Uterus (tissue), 4 donors: ENCODE data around the gene MEIS1. TPM values are rescaled to one million over a fixed set of nuclear protein-coding genes. Genes with fewer than 3 reads are reported as not detected.

ENCODE experiments used
- DNase-seq, 2 donors: peaks; one replicate each; pipeline ENCODE4 v3.0.0-alpha.2; 2019 to 2020
- H3K27ac ChIP-seq, 2 donors: fragments of 200-600 bp; sonication (generic); 1 replicate in 1 of 2; 2 replicates in 1 of 2; pipeline ENCODE4 v1.5.1; 2016 to 2018
- H3K27me3 ChIP-seq, 2 donors: fragments of 200-600 bp; sonication (generic); one replicate each; pipeline ENCODE4 v1.5.1; 2018 to 2019; ENCODE audit warnings: control low read depth in 1 of 2
- H3K36me3 ChIP-seq, 2 donors: fragments of 200-600 bp; sonication (generic); one replicate each; pipeline ENCODE4 v1.5.1; 2019; ENCODE audit warnings: control low read depth in 1 of 2
- H3K4me1 ChIP-seq, 2 donors: fragments of 200-600 bp; sonication (generic); one replicate each; pipeline ENCODE4 v1.5.1; 2018 to 2019; ENCODE audit warnings: control low read depth in 1 of 2
- H3K4me3 ChIP-seq, 2 donors: fragments of 200-600 bp; sonication (generic); 1 replicate in 1 of 2; 2 replicates in 1 of 2; pipeline ENCODE4 v1.5.1; 2018 to 2019; ENCODE audit warnings: mild to moderate bottlenecking in 1 of 2
- H3K9me3 ChIP-seq, 2 donors: fragments of 200-600 bp; sonication (generic); one replicate each; pipeline ENCODE4 v1.5.1; 2019; ENCODE audit warnings: control low read depth in 1 of 2
- POLR2A ChIP-seq, 2 donors: fragments of 450-650 bp; IDR thresholded peaks; one replicate each; pipeline ENCODE4 v1.6.1; 2016; ENCODE audit warnings: antibody characterized with exemption in 2 of 2, mild to moderate bottlenecking in 1 of 2, moderate library complexity in 1 of 2
- intact Hi-C: fragments of 100-400 bp; cut with DNase I; formaldehyde crosslinking; loops from one replicate; pipeline ENCODE4 v1.15.1; 2023; ENCODE audit warnings: low total_unique reads
- total RNA-seq, 4 donors: library from RNA; depleted of rRNA in 3 of 4; stranded (reverse); fragments of >200 nt in 3 of 4; gene quantifications; one replicate each; pipeline versions ENCODE4 v1.1.0 to v1.2.4, GENCODE V29; 2014 to 2023
- TF ChIP-seq, protein P1 (sequence below), 4 experiments: fragments of 200-600 bp in 2 of 4; fragments of 450-650 bp in 2 of 4; sonication (generic) in 2 of 4; IDR thresholded peaks; one replicate each; pipeline ENCODE4 v1.5.1; 2016 to 2019; ENCODE audit warnings: antibody characterized with exemption in 4 of 4, mild to moderate bottlenecking in 2 of 4, moderate library complexity in 1 of 4
- donor health status: DM: yes; HTN: yes; CAD: no.

The MEIS1 gene
- total RNA-seq, 4 donors from 2014 or later, result 110 to 418 (median 233) TPM

DNA sequence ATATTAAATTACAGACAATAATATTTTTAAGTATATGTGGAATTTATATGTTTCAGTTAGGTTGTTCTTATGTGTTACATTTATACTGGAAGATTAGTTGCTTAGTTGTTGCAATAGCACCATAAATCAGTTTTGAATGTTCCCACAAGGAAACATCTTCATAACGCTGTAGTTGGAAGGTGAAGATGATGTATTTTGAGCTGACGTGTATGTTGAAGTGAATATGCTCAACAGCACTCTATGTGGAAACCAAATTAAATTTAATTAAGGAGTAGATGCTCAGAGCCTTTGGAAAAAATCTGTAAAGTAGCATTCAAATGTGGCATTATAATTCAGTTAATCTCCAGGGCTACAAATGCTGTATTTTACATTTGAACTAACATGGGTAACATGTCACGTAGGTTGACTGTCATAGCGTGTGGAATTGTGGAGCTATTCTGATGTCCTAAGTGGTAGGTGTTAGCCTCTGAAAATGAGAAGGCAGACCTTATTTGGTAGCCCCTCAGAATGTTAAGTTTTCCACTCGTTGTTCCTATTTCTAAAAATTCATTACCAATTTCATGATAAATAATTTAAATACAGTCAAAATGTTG lies 88.5 kb downstream of the MEIS1 start:
- H3K27me3 ChIP-seq, result no peaks in the 10 kb centered on the region
- no peak overlapping the region for H3K4me3 ChIP-seq
- no peak for DNase-seq
- H3K27ac ChIP-seq, result no peak overlapping the region
- peaks cover 4 to 20% of the 10 kb centered on the region in 2 donors for H3K4me1 ChIP-seq
- TF ChIP-seq, protein P1, sequence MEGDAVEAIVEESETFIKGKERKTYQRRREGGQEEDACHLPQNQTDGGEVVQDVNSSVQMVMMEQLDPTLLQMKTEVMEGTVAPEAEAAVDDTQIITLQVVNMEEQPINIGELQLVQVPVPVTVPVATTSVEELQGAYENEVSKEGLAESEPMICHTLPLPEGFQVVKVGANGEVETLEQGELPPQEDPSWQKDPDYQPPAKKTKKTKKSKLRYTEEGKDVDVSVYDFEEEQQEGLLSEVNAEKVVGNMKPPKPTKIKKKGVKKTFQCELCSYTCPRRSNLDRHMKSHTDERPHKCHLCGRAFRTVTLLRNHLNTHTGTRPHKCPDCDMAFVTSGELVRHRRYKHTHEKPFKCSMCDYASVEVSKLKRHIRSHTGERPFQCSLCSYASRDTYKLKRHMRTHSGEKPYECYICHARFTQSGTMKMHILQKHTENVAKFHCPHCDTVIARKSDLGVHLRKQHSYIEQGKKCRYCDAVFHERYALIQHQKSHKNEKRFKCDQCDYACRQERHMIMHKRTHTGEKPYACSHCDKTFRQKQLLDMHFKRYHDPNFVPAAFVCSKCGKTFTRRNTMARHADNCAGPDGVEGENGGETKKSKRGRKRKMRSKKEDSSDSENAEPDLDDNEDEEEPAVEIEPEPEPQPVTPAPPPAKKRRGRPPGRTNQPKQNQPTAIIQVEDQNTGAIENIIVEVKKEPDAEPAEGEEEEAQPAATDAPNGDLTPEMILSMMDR (IDR thresholded peaks at IDR 0.05), result no peak
- no peak for TF ChIP-seq POLR2A (IDR thresholded peaks at IDR 0.05)
- H3K36me3 ChIP-seq, result no peaks in the 10 kb centered on the region
- no peaks in the 10 kb centered on the region for H3K9me3 ChIP-seq
- intact Hi-C loops, result no loop called here

DNA sequence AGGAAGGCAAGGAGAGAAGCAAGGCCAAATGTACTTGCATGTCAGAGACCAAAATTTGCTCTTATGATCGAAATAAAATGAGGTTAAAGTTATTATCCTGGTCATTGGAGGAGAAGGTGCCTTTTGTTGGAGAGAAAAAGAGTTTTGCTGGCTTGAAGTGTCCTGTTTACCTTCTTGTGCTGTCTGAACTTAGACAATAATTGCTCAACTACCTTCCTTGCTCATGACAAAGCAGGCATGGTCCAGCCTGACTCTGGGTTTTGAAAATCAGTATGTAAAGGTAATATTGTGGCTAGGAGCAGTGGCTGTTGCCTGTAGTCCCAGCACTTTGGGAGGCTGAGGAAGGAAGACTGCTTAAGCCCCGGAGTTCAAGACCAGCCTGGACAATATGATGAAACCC lies 89.1 kb downstream of the MEIS1 start:
- no peak overlapping the region for H3K27ac ChIP-seq

DNA sequence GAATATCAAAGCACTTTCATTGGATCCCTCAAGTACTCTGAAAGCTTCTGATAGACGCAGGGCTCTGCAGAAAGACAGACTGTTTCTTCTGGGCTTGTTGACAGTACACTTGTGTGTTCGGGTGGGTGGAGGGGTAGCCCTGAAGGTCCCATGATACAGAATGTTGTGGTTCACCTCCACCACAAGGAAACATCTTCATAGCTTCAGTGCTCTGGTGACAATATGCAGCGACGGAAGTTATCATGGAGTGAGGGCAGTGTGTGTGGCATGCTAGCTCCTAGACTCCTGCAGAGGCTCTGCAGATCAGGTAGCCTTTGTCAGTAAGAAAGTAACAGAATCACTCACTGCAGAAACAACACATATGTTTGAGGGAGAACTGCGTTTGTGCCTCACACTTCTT lies 90.7 kb downstream of the MEIS1 start:
- intact Hi-C loops, result no loop called here
- Histone ChIP-seq H3K27me3 (no peaks in the 10 kb centered on the region), H3K4me1 (peaks cover 3 to 20% of the 10 kb centered on the region in 2 donors), H3K36me3 (no peaks in the 10 kb centered on the region), H3K4me3 (no peak overlapping the region), H3K27ac (no peak overlapping the region), H3K9me3 (no peaks in the 10 kb centered on the region)
- DNase-seq, result no peak
- TF ChIP-seq POLR2A (IDR thresholded peaks at IDR 0.05), result no peak
- TF ChIP-seq, protein P1 (IDR thresholded peaks at IDR 0.05), result no peak

More for the DNA sequence above, 89.1 kb downstream of the MEIS1 start:
- H3K27me3 ChIP-seq, result no peaks in the 10 kb centered on the region
- no peak for DNase-seq
- intact Hi-C loops, result no loop called here
- no peaks in the 10 kb centered on the region for H3K36me3 ChIP-seq
- TF ChIP-seq, protein P1 (IDR thresholded peaks at IDR 0.05), result no peak
- TF ChIP-seq POLR2A (IDR thresholded peaks at IDR 0.05), result no peak
- H3K4me3 ChIP-seq, result no peak overlapping the region
- peaks cover 4 to 20% of the 10 kb centered on the region in 2 donors for H3K4me1 ChIP-seq
- no peaks in the 10 kb centered on the region for H3K9me3 ChIP-seq

DNA sequence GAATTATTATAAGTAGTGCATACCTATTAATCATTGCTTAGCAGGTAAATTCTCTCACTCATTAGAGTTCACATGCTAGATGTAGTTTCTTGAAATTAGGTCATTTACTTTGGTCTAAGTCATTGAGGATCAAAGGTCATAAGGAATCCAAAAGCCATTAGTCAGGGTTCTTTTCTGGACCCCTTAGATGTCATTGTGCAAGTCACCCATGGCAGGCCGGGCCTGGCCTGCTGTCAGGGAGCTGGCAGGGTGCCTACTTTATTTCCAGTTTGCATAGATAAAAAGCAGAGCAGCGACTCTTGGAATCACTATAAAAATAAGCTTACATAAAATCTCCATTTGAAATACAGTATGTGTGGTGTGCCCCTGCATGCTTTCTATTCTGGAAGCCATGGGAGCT lies 91.3 kb downstream of the MEIS1 start:
- H3K4me1 ChIP-seq, result peaks cover under 1 to 18% of the 10 kb centered on the region in 2 donors
- no peak overlapping the region for H3K27ac ChIP-seq

More for the DNA sequence above, 91.3 kb downstream of the MEIS1 start:
- Histone ChIP-seq H3K9me3 (no peaks in the 10 kb centered on the region), H3K27me3 (no peaks in the 10 kb centered on the region), H3K4me3 (no peak overlapping the region), H3K36me3 (no peaks in the 10 kb centered on the region)
- intact Hi-C loops, result no loop called here
- TF ChIP-seq, protein P1 (IDR thresholded peaks at IDR 0.05), result no peak
- TF ChIP-seq POLR2A (IDR thresholded peaks at IDR 0.05), result no peak
- DNase-seq, result no peak
